Heart right ventricle (tissue), 16 donors: ENCODE data around the gene TIAM1. TPM values are rescaled to one million over a fixed set of nuclear protein-coding genes. Genes with fewer than 3 reads are reported as not detected.

Experiments
- ATAC-seq, 8 donors: fragments of 200-7000 bp; cut with Tn5 transposase; one replicate each; pipeline ENCODE4 v1.9.1; 2020; ENCODE audit warnings: mild to moderate bottlenecking in 8 of 8, moderate library complexity in 8 of 8, moderate number of reproducible peaks in 1 of 8
- DNase-seq, 2 donors: peaks; one replicate each; pipeline ENCODE4 v3.0.0-alpha.2; 2020
- H3K27ac ChIP-seq, 10 donors: fragments of 200-600 bp; sonication (generic) in 2 of 10; one replicate each; pipeline versions ENCODE4 v1.5.0 to v1.8.0; 2020 to 2022; ENCODE audit warnings: mild to moderate bottlenecking in 3 of 10
- H3K27me3 ChIP-seq, 7 donors: fragments of 200-600 bp; one replicate each; pipeline ENCODE4 v1.8.0; 2021 to 2022; ENCODE audit warnings: mild to moderate bottlenecking in 2 of 7
- H3K36me3 ChIP-seq, 9 donors: fragments of 200-600 bp; sonication (generic) in 1 of 9; one replicate each; pipeline versions ENCODE4 v1.5.0 to v1.8.0; 2020 to 2022; ENCODE audit warnings: mild to moderate bottlenecking in 2 of 9
- H3K4me1 ChIP-seq, 9 donors: fragments of 200-600 bp; sonication (generic) in 1 of 9; one replicate each; pipeline versions ENCODE4 v1.5.0 to v1.8.0; 2020 to 2022; ENCODE audit warnings: mild to moderate bottlenecking in 4 of 9
- H3K4me3 ChIP-seq, 10 donors: fragments of 200-600 bp; sonication (generic) in 2 of 10; one replicate each; pipeline versions ENCODE4 v1.5.0 to v1.8.0; 2020 to 2022; ENCODE audit warnings: mild to moderate bottlenecking in 7 of 10, moderate library complexity in 2 of 10
- H3K9me3 ChIP-seq, 11 donors: fragments of 200-600 bp in 10 of 11; sonication (generic) in 2 of 11; one replicate each; pipeline versions ENCODE4 v1.5.0 to v1.8.0; 2013 to 2022; ENCODE audit warnings: mild to moderate bottlenecking in 2 of 11, control low read depth in 1 of 11, moderate library complexity in 1 of 11
- WGBS, 2 donors: extraction: QIAGEN DNeasy Blood & Tissue Kit; methylation state at CpG; one replicate each; pipeline ENCODE4 v1.1.7; 2013; ENCODE audit warnings: inconsistent platforms in 1 of 2; 5-methylcytosine and 5-hydroxymethylcytosine counted together
- intact Hi-C, 10 donors: fragments of 100-400 bp; cut with DNase I; formaldehyde crosslinking; loops; one replicate each; pipeline versions ENCODE4 v1.11.1 to v1.14.2; 2022
- polyA plus RNA-seq, 2 donors: library from polyadenylated mRNA; stranded (reverse); fragments of 200-250 nt; gene quantifications; one replicate each; pipeline ENCODE4 v1.2.3, GENCODE V29; 2013
- total RNA-seq, 10 donors: library from RNA; stranded (reverse); fragmentation: NEBNext Ultra II Directional in 3 of 10; extraction: Animal tissue kit (Norgen Biotek cat#: 25700) in 3 of 10; gene quantifications; one replicate each; pipeline versions ENCODE4 v1.2.1 to v1.2.4, GENCODE V29; 2021 to 2023
- TF ChIP-seq, protein P1 (sequence below), 9 donors: fragments of 200-600 bp; sonication (generic) in 2 of 9; IDR thresholded peaks; one replicate each; pipeline versions ENCODE4 v1.5.0 to v1.8.0; 2021 to 2022; ENCODE audit warnings: antibody characterized with exemption in 9 of 9, mild to moderate bottlenecking in 5 of 9, moderate library complexity in 1 of 9
- donor health status: Arrhythmogenic right ventricular cardiomyopathy.
- donor health status: ischemic (EF 13 %, LVEDD 7.1; RV severe dilation, severe dysfunction).
- donor health status: healthy with polysubstance abuse.
- donor health status: DM: no; HTN: yes; CAD: no.
- donor health status: DM: no; HTN: no; CAD: no.
- donor health status: ischemic (EF 25% LVEDD 6.9; RV normal size, moderate dysfunction).
- donor health status: ischemic (EF 25% LVEDD 5.7; RV mildly dilated, moderate dysfunction).
- donor health status: healthy.
- donor health status: DM: yes; HTN: yes; CAD: no.
- donor health status: Ischemic cardiomyopathy.
- donor health status: ischemic (EF 35%, LVEDD 5.7; RV mildly dilated, moderate dysfunction).
- donor health status: nonischemic (EF 11% LVEDD 7.7; RV severe dilation, severe dysfunction).
- donor health status: DM: yes; HTN: yes; CAD: no.
- donor health status: PGD.
- donor health status: ischemic (EF 29% LVEDD 5.4; RV normal size, mild dysfunction).
- donor health status: nonischemic (EF 23%, LVEDD 6.1; RV moderate dilation, normal function).

TIAM1 gene
- total and polyA plus RNA-seq, 12 donors, result 0.97 to 4.5 (median 2.0) TPM

DNA sequence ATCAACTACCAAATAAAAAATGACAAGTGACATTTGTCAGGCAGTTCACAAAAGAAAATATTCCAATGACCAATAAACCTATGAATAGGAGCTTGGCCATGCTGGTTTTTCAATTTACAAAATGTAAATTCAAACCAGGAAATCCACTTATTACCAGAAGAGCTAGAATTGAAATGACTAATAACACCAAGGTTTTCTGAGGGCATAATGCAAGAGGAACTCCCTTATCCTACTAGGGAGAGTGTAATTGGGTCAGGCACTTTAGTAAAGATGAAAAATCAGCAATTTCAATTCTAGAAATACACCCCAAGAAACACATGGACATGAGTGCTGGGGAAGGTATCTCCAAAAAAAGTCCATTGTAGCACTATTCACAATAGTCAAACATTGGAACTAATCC lies 16.7 kb upstream of the TIAM1 start:
- TF ChIP-seq, protein P1, sequence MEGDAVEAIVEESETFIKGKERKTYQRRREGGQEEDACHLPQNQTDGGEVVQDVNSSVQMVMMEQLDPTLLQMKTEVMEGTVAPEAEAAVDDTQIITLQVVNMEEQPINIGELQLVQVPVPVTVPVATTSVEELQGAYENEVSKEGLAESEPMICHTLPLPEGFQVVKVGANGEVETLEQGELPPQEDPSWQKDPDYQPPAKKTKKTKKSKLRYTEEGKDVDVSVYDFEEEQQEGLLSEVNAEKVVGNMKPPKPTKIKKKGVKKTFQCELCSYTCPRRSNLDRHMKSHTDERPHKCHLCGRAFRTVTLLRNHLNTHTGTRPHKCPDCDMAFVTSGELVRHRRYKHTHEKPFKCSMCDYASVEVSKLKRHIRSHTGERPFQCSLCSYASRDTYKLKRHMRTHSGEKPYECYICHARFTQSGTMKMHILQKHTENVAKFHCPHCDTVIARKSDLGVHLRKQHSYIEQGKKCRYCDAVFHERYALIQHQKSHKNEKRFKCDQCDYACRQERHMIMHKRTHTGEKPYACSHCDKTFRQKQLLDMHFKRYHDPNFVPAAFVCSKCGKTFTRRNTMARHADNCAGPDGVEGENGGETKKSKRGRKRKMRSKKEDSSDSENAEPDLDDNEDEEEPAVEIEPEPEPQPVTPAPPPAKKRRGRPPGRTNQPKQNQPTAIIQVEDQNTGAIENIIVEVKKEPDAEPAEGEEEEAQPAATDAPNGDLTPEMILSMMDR (IDR thresholded peaks at IDR 0.05), result no peak
- Histone ChIP-seq H3K27ac (no peak overlapping the region), H3K27me3 (peaks cover 0 to 5% (median 0%) of the 10 kb centered on the region in 7 donors), H3K4me1 (no peaks in the 10 kb centered on the region), H3K36me3 (no peaks in the 10 kb centered on the region), H3K9me3 (peaks cover 0 to 15% (median 5%) of the 10 kb centered on the region in 11 donors), H3K4me3 (no peak overlapping the region)
- DNase-seq (no peak), ATAC-seq (no peak)
- intact Hi-C loops, result no loop called here

DNA sequence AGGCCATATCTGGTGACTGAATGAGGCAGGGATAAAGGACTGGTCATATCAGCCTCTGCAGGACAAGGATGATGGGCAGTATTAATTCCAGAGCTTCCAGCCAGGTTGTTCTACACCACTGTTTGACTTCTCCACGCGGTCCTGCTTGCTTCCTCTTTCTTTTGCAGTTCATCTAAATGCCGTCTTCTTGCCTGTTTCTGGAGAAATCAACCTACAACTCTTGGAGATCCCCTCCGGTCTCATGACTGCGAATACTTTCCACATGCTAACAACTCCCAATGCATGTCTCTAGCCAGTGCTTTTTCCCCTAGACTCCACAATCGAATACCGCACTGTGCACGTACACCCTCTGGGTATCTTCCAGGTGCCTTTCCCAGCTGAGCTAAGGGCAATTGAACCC lies 14.1 kb upstream of the TIAM1 start:
- Histone ChIP-seq H3K36me3 (no peaks in the 10 kb centered on the region), H3K4me1 (peaks cover 0 to 4% (median 0%) of the 10 kb centered on the region in 9 donors), H3K27ac (no peak overlapping the region), H3K27me3 (peaks cover 0 to 12% (median 0%) of the 10 kb centered on the region in 7 donors), H3K4me3 (no peak overlapping the region), H3K9me3 (peaks cover 0 to 15% (median 5%) of the 10 kb centered on the region in 11 donors)
- ATAC-seq, result no peak
- TF ChIP-seq, protein P1 (IDR thresholded peaks at IDR 0.05), result no peak
- 94 to 95% methylated on average over 8 of the region's 8 CpGs for WGBS, 2 donors
- no peak for DNase-seq
- intact Hi-C loops, result no loop called here

DNA sequence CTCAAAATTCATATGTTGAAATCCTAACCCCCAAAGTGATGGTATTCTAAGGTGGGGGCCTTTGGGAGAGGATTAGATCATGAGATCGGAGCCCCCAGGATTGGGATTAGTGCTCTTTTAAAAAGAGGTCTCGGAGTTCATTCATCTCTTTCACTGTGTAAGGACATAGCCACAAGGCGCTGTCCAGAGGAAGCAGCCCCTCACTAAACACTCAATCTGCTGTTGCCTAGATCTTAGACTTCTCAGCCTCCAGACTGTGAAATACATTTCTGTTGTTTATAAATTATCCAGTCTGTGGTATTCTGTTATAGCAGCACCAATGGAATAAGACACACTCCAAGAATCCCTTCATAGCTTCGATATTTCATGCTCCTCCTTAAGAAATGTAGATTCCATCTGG lies 12.4 kb upstream of the TIAM1 start:
- TF ChIP-seq, protein P1 (IDR thresholded peaks at IDR 0.05), result no peak
- no peak overlapping the region for H3K4me3 ChIP-seq
- no peak for DNase-seq
- peaks cover 0 to 12% (median 0%) of the 10 kb centered on the region in 7 donors for H3K27me3 ChIP-seq
- H3K4me1 ChIP-seq, result peaks cover 0 to 4% (median 0%) of the 10 kb centered on the region in 9 donors
- peaks cover 0 to 15% (median 5%) of the 10 kb centered on the region in 11 donors for H3K9me3 ChIP-seq
- WGBS, 2 donors, result 92 to 97% methylated on average over 4 of the region's 4 CpGs
- no peak overlapping the region for H3K27ac ChIP-seq
- no peaks in the 10 kb centered on the region for H3K36me3 ChIP-seq
- intact Hi-C loops, result no loop called here
- no peak for ATAC-seq

DNA sequence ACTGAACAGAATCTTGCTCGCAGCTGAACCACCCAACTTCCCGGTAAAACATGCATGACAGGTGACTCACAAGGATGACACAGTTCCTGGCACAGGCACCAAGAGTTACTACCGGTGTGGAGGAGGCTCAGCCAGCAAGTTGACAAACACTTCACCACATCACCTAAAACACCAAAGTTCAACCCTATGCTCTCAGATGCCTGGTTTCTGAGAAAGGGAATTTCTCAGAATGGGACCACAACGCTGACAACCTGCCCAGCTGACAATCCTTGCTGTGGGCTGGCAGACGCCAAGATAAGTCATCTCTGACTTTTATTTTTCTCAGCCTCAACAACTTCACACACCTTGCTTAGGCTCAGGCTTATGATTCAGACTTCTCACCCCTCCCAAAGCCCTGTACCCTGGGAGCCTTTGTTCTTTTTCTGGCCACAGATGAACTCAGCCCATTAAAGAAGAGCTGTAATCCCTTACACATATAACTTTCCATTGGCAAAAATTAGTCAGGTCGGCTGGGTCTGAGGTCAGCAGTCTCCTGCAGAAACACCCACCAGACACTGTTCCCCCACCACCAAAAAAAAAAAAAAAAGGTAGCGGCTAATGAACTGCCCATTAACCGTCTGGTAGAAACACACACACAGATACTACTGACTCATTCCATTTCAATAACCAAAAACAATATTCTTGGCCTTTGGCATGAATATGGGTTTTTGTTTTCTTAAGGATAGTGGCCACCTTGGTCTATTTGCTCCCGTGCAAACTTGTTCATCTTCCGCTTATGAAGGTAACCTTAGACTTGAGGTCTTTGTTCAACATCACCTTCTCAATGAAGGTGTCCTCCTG lies 10.8 kb upstream of the TIAM1 start:
- ATAC-seq (peak in 2 of 8 donors; percentile 18 to 20), DNase-seq (no peak)
- Histone ChIP-seq H3K27ac (no peak overlapping the region), H3K9me3 (peaks cover 0 to 6% (median under 1%) of the 10 kb centered on the region in 11 donors), H3K27me3 (peaks cover 0 to 12% (median 0%) of the 10 kb centered on the region in 7 donors), H3K4me3 (no peak overlapping the region), H3K4me1 (peaks cover 0 to 4% (median 0%) of the 10 kb centered on the region in 9 donors), H3K36me3 (no peaks in the 10 kb centered on the region)
- 69 to 73% methylated on average over 10 of the region's 10 CpGs for WGBS, 2 donors
- intact Hi-C loops, result no loop called here
- TF ChIP-seq, protein P1 (IDR thresholded peaks at IDR 0.05), result no peak
